GM12891 (cell line): ENCODE measurements around the gene KDM4B.

Experiments
- POLR2A ChIP-seq: IDR thresholded peaks from 2 replicates; pipeline ENCODE4 v1.6.1; 2011; ENCODE audit warnings: low read depth, low read length, control low read depth
- POLR2AphosphoS5 ChIP-seq: IDR thresholded peaks from 2 replicates; pipeline ENCODE4 v1.6.1; 2011; ENCODE audit warnings: low read depth, low read length, control low read depth
- POU2F2 ChIP-seq: IDR thresholded peaks from 2 replicates; pipeline ENCODE4 v1.6.1; 2011; ENCODE audit warnings: low read depth, mild to moderate bottlenecking, control low read depth, low read length, moderate library complexity
- SPI1 ChIP-seq: IDR thresholded peaks from 2 replicates; pipeline ENCODE4 v1.6.1; 2011; ENCODE audit warnings: low read depth, low read length, control low read depth
- TAF1 ChIP-seq: IDR thresholded peaks from 2 replicates; pipeline ENCODE4 v1.6.1; 2011; ENCODE audit warnings: low read depth, low read length, control low read depth

GRCh38 chr19:5125797-5126497 is 157.0 kb downstream of the KDM4B start:
- TF ChIP-seq SPI1 (no peak), POLR2A (no peak), POLR2AphosphoS5 (no peak), TAF1 (no peak), POU2F2 (no peak)
